ENCODE measurements around the gene NPY.

GRCh38 chr7:24249266-24249665 lies 34.7 kb upstream of the NPY start:
- TF ChIP-seq, protein P1, sequence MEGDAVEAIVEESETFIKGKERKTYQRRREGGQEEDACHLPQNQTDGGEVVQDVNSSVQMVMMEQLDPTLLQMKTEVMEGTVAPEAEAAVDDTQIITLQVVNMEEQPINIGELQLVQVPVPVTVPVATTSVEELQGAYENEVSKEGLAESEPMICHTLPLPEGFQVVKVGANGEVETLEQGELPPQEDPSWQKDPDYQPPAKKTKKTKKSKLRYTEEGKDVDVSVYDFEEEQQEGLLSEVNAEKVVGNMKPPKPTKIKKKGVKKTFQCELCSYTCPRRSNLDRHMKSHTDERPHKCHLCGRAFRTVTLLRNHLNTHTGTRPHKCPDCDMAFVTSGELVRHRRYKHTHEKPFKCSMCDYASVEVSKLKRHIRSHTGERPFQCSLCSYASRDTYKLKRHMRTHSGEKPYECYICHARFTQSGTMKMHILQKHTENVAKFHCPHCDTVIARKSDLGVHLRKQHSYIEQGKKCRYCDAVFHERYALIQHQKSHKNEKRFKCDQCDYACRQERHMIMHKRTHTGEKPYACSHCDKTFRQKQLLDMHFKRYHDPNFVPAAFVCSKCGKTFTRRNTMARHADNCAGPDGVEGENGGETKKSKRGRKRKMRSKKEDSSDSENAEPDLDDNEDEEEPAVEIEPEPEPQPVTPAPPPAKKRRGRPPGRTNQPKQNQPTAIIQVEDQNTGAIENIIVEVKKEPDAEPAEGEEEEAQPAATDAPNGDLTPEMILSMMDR (IDR thresholded peaks at IDR 0.05) = no peak
- no peak for TF ChIP-seq POLR2A (IDR thresholded peaks at IDR 0.05)
